SH-SY5Y (cell line): ENCODE measurements around the gene ITGA1.

Experiments used
- GATA2 ChIP-seq: IDR thresholded peaks from 2 replicates; pipeline ENCODE4 v1.6.1; 2011; ENCODE audit warnings: mild to moderate bottlenecking, low read depth, low read length
- GATA3 ChIP-seq: IDR thresholded peaks from 2 replicates; pipeline ENCODE4 v1.6.1; 2011; ENCODE audit warnings: low read depth, mild to moderate bottlenecking, low read length, moderate library complexity

- no peak for TF ChIP-seq GATA2
- TF ChIP-seq GATA3 = no peak
Measured at GRCh38 chr5:52993367-52993766, 205.7 kb downstream of the ITGA1 start.
